NCI-H82 (cell line): ENCODE data around the gene RPL35A.
"Not testable (repeated sequence)": the region's sequence is repeated elsewhere in the genome, so short reads cannot be mapped to it uniquely, and the experiment has no call there.

ENCODE experiments used
- DNase-seq: peaks from one replicate; lab custom pipeline; 2025; lab: John Stamatoyannopoulos, UW

Gene RPL35A

GRCh38 chr3:197949778-197950676 is at the start of gene RPL35A:
Gene RPL35A (plus strand): TSS chr3:197950190. CDS start chr3:197950968, 778 bp downstream.
- peak; percentile 99 for DNase-seq

GRCh38 chr3:197901626-197902025 is 48.4 kb upstream of the RPL35A start:
- DNase-seq = no peak

GRCh38 chr3:197906023-197906849 is 43.8 kb upstream of the RPL35A start:
- peak; percentile 90 for DNase-seq

- DNase-seq = no peak
Measured at GRCh38 chr3:197906850-197907187, 43.2 kb upstream of the RPL35A start.

- no peak for DNase-seq
Measured at GRCh38 chr3:197907196-197907595, 42.8 kb upstream of the RPL35A start.

- DNase-seq = not testable (repeated sequence)
Measured at GRCh38 chr3:197908550-197908949, 41.4 kb upstream of the RPL35A start.

- no peak for DNase-seq
Measured at GRCh38 chr3:197908957-197909701, 40.9 kb upstream of the RPL35A start.

GRCh38 chr3:197912741-197913476 is 37.1 kb upstream of the RPL35A start:
- no peak for DNase-seq

GRCh38 chr3:197913641-197914380 is 36.2 kb upstream of the RPL35A start:
- no peak for DNase-seq

- DNase-seq = not testable (repeated sequence)
Measured at GRCh38 chr3:197921429-197922275, 28.3 kb upstream of the RPL35A start.

GRCh38 chr3:197926418-197926817 is 23.6 kb upstream of the RPL35A start:
- DNase-seq = peak; percentile 33

GRCh38 chr3:197927578-197927977 is 22.4 kb upstream of the RPL35A start:
- not testable (repeated sequence) for DNase-seq

GRCh38 chr3:197936819-197937384 is 13.1 kb upstream of the RPL35A start:
- no peak for DNase-seq

- no peak for DNase-seq
Measured at GRCh38 chr3:197940745-197941384, 9.1 kb upstream of the RPL35A start.

GRCh38 chr3:197942956-197943556 is 6.9 kb upstream of the RPL35A start:
- peak; percentile 76 for DNase-seq

- DNase-seq = no peak
Measured at GRCh38 chr3:197949191-197949777, 706 bp upstream of the RPL35A start.

GRCh38 chr3:197950677-197951061 is 679 bp downstream of the RPL35A start:
- DNase-seq = peak; percentile 48

- DNase-seq = peak; percentile 39
Measured at GRCh38 chr3:197951392-197951990, 1.5 kb downstream of the RPL35A start.
